Frontal cortex (tissue), 1 donor: ENCODE measurements around the gene NECAP2. TPM values are rescaled to one million over a fixed set of nuclear protein-coding genes. Genes with fewer than 3 reads are reported as not detected.

ENCODE experiments used
- total RNA-seq: library from RNA; depleted of rRNA; stranded (reverse); fragments of >200 nt; gene quantifications from one replicate; pipeline ENCODE4 v1.2.3, GENCODE V29; 2014

The NECAP2 gene
- total RNA-seq, 1 donor from 2014 or later = 20.8 TPM

Other genes starting within 250 kb of the NECAP2 start
- 1.2 TPM for gene ARHGEF19, start 228.1 kb upstream of the NECAP2 start, total RNA-seq
- gene CPLANE2, start 203.5 kb upstream of the NECAP2 start, total RNA-seq = 16.7 TPM
- gene FBXO42, start 88.2 kb upstream of the NECAP2 start, total RNA-seq = 28.5 TPM
- 4.1 TPM for gene SZRD1, start 73.5 kb upstream of the NECAP2 start, total RNA-seq
- gene SPATA21, start 3.3 kb upstream of the NECAP2 start, total RNA-seq = not detected
- under 0.01 TPM for gene RNU1-1, start 73.6 kb downstream of the NECAP2 start, total RNA-seq
- 67.3 TPM for gene NBPF1, start 172.8 kb downstream of the NECAP2 start, total RNA-seq
- gene RNU1-3, start 226.2 kb downstream of the NECAP2 start, total RNA-seq = under 0.01 TPM